IMR-90 (cell line): ENCODE measurements around the gene SMCO4. TPM values are rescaled to one million over a fixed set of nuclear protein-coding genes. Genes with fewer than 3 reads are reported as not detected.

Experiments
- ATAC-seq: fragments of 200-7000 bp; cut with Tn5 transposase; 2 replicates; pipeline ENCODE4 v1.9.1; 2020; ENCODE audit warnings: low read depth, mild to moderate bottlenecking, moderate library complexity
- BruUV-seq: library from RNA; stranded (reverse); fragments of 400-500 nt; replicated peaks from 2 replicates; lab custom pipeline; 2021; lab: Mats Ljungman, UMichigan
- CTCF ChIA-PET: fragments of 300-600 bp; formaldehyde crosslinking; extraction: SDS; loops from one replicate; lab custom pipeline; 2021; ENCODE audit warnings: antibody characterized with exemption; lab: Yijun Ruan, JAX
- POLR2A ChIA-PET: fragments of 300-600 bp; sonication (Branson Sonifier 250); formaldehyde crosslinking; loops from one replicate; lab custom pipeline; 2022; ENCODE audit warnings: antibody characterized with exemption; ENCODE audit not compliant: unreplicated experiment; lab: Charles Lee
- DNase-seq: peaks from one replicate; pipeline ENCODE4 v3.0.0; 2013
- H2AFZ ChIP-seq: replicated peaks from 2 replicates; pipeline ENCODE3; 2013; ENCODE audit warnings: low read length, mild to moderate bottlenecking; ENCODE audit not compliant: poor library complexity
- H2AK5ac ChIP-seq: 2 replicates; pipeline ENCODE4 v1.6.1; 2013; ENCODE audit warnings: low read depth, low read length, inconsistent platforms
- H2AK9ac ChIP-seq: replicated peaks from 2 replicates; pipeline ENCODE3; 2013; ENCODE audit warnings: mild to moderate bottlenecking, low read depth, low read length, moderate library complexity; ENCODE audit not compliant: poor library complexity
- H2BK120ac ChIP-seq: 2 replicates; pipeline ENCODE4 v1.6.1; 2013; ENCODE audit warnings: low read depth, low read length, inconsistent platforms
- H2BK15ac ChIP-seq: 3 replicates; pipeline ENCODE4 v1.6.1; 2013; ENCODE audit warnings: low read depth, low read length, inconsistent platforms
- H2BK20ac ChIP-seq: 2 replicates; pipeline ENCODE4 v1.6.1; 2013; ENCODE audit warnings: low read depth, mild to moderate bottlenecking, inconsistent platforms, low read length, moderate library complexity
- H2BK5ac ChIP-seq: 2 replicates; pipeline ENCODE4 v1.6.1; 2013; ENCODE audit warnings: mild to moderate bottlenecking, low read depth, low read length, inconsistent platforms; ENCODE audit not compliant: poor library complexity, severe bottlenecking
- H3K14ac ChIP-seq: replicated peaks from 2 replicates; pipeline ENCODE4 v1.6.1; 2013; ENCODE audit warnings: low read depth, low read length, inconsistent platforms
- H3K18ac ChIP-seq: 2 replicates; pipeline ENCODE4 v1.6.1; 2013; ENCODE audit warnings: low read depth, low read length, control low read depth
- H3K23ac ChIP-seq: 2 replicates; pipeline ENCODE4 v1.6.1; 2013; ENCODE audit warnings: low read depth, low read length, inconsistent platforms
- H3K27ac ChIP-seq: 2 replicates; pipeline ENCODE4 v1.5.1; 2013; ENCODE audit warnings: mild to moderate bottlenecking, control low read depth, low read length; ENCODE audit not compliant: insufficient read depth
- H3K27me3 ChIP-seq: 2 replicates; pipeline ENCODE4 v1.6.1; 2013; ENCODE audit warnings: low read length; ENCODE audit not compliant: control insufficient read depth, insufficient read depth
- H3K36me3 ChIP-seq: 2 replicates; pipeline ENCODE4 v1.6.1; 2013; ENCODE audit warnings: low read length, mixed read lengths; ENCODE audit not compliant: control insufficient read depth, insufficient read depth
- H3K4ac ChIP-seq: 2 replicates; pipeline ENCODE4 v1.6.1; 2013; ENCODE audit warnings: low read depth, low read length, inconsistent platforms
- H3K4me1 ChIP-seq: 2 replicates; pipeline ENCODE4 v1.6.1; 2013; ENCODE audit warnings: low read length, mixed read lengths; ENCODE audit not compliant: control insufficient read depth, insufficient read depth
- H3K4me2 ChIP-seq: 2 replicates; pipeline ENCODE4 v1.6.1; 2013; ENCODE audit warnings: low read depth, mild to moderate bottlenecking, control low read depth, low read length, moderate library complexity
- H3K4me3 ChIP-seq: 2 replicates; pipeline ENCODE4 v1.5.1; 2013; ENCODE audit warnings: low read depth, mild to moderate bottlenecking, control low read depth, low read length, moderate library complexity; ENCODE audit not compliant: insufficient read depth
- H3K56ac ChIP-seq: 2 replicates; pipeline ENCODE4 v1.6.1; 2013; ENCODE audit warnings: low read length, inconsistent platforms; ENCODE audit not compliant: insufficient read depth; ENCODE audit errors: extremely low read depth
- H3K79me1 ChIP-seq, 2 experiments: 2 replicates each; pipeline ENCODE4 v1.6.1; 2013; ENCODE audit warnings: low read length in 2 of 2, inconsistent platforms in 1 of 2, low read depth in 1 of 2
- H3K9ac ChIP-seq: 2 replicates; pipeline ENCODE4 v1.6.1; 2013; ENCODE audit warnings: low read depth, low read length, control low read depth
- H3K9me1 ChIP-seq: 2 replicates; pipeline ENCODE4 v1.6.1; 2013; ENCODE audit warnings: low read length, inconsistent platforms; ENCODE audit not compliant: insufficient read depth
- H3K9me3 ChIP-seq: 2 replicates; pipeline ENCODE4 v1.6.1; 2013; ENCODE audit warnings: low read length; ENCODE audit not compliant: control insufficient read depth, insufficient read depth
- H4K20me1 ChIP-seq: 2 replicates; pipeline ENCODE4 v1.6.1; 2013; ENCODE audit warnings: low read length, inconsistent platforms; ENCODE audit not compliant: insufficient read depth
- H4K5ac ChIP-seq: 2 replicates; pipeline ENCODE4 v1.6.1; 2013; ENCODE audit warnings: mild to moderate bottlenecking, low read depth, low read length, control low read depth
- H4K8ac ChIP-seq, 2 experiments: 2 replicates each; pipeline ENCODE4 v1.6.1; 2013; ENCODE audit warnings: low read depth in 2 of 2, low read length in 2 of 2, control low read depth in 1 of 2, inconsistent platforms in 1 of 2
- H4K91ac ChIP-seq: 2 replicates; pipeline ENCODE4 v1.6.1; 2013; ENCODE audit warnings: low read depth, low read length, inconsistent platforms; ENCODE audit not compliant: insufficient read depth
- BHLHE40 ChIP-seq: fragments of 150-350 bp; IDR thresholded peaks from 2 replicates; pipeline ENCODE4 v1.6.1; 2016; ENCODE audit warnings: mild to moderate bottlenecking, low read depth, low read length
- CEBPB ChIP-seq: IDR thresholded peaks from 2 replicates; pipeline ENCODE4 v1.6.1; 2012; ENCODE audit warnings: low read depth, low read length, improper control_type of control experiment
- FOS ChIP-seq: fragments of 150-350 bp; IDR thresholded peaks from 2 replicates; pipeline ENCODE4 v1.6.1; 2016; ENCODE audit warnings: low read depth, low read length
- MAFK ChIP-seq: IDR thresholded peaks from 2 replicates; pipeline ENCODE4 v1.6.1; 2012; ENCODE audit warnings: low read depth, low read length, improper control_type of control experiment
- MAZ ChIP-seq: IDR thresholded peaks from 2 replicates; pipeline ENCODE4 v1.6.1; 2012; ENCODE audit warnings: low read depth, mild to moderate bottlenecking, low read length, improper control_type of control experiment, moderate library complexity, borderline replicate concordance
- NFE2L2 ChIP-seq: fragments of 150-350 bp; IDR thresholded peaks from 2 replicates; pipeline ENCODE4 v1.6.1; 2016; ENCODE audit warnings: low read depth, mild to moderate bottlenecking, low read length
- POLR2A ChIP-seq: IDR thresholded peaks from 2 replicates; pipeline ENCODE4 v1.6.1; 2012; ENCODE audit warnings: mild to moderate bottlenecking, low read depth, low read length
- RFX5 ChIP-seq: IDR thresholded peaks from 2 replicates; pipeline ENCODE4 v1.8.0; 2012; ENCODE audit warnings: low read depth, mild to moderate bottlenecking, low read length, moderate library complexity
- SMC3 ChIP-seq: fragments of 150-350 bp; IDR thresholded peaks from 2 replicates; pipeline ENCODE4 v1.6.1; 2016; ENCODE audit warnings: low read depth, mild to moderate bottlenecking, antibody characterized with exemption, low read length, moderate library complexity
- USF2 ChIP-seq: fragments of 150-350 bp; IDR thresholded peaks from 2 replicates; pipeline ENCODE4 v1.6.1; 2017; ENCODE audit warnings: mild to moderate bottlenecking, antibody characterized with exemption, low read length, low read depth
- WGBS, 2 experiments: methylation state at CpG; one replicate each; pipeline versions ENCODE4 v1.1.5 to v1.1.7; 2013; ENCODE audit warnings: missing lambda C conversion rate in 2 of 2; ENCODE audit not compliant: insufficient read length in 1 of 2; ENCODE audit errors: extremely low coverage in 2 of 2; 5-methylcytosine and 5-hydroxymethylcytosine counted together
- dilution Hi-C: fragments of 300-500 bp; cut with HindIII; formaldehyde crosslinking; loops from one replicate; pipeline ENCODE4 v1.14.3; 2018; ENCODE audit warnings: low sequenced_read_pairs; ENCODE audit not compliant: unreplicated experiment
- in situ Hi-C: fragments of 300-500 bp; cut with MboI; formaldehyde crosslinking; loops from 3 replicates; pipeline ENCODE4 v1.14.3; 2019; ENCODE audit warnings: low sequenced_read_pairs, inconsistent platforms, mixed read lengths
- intact Hi-C: fragments of 100-400 bp; cut with micrococcal nuclease; formaldehyde crosslinking; loops from 2 replicates; pipeline ENCODE4 v1.10.0; 2022
- polyA plus RNA-seq, 3 experiments: library from polyadenylated mRNA; depleted of rRNA; stranded (reverse); fragments of >200 nt; gene quantifications; 2 replicates each; pipeline ENCODE4 v1.2.3, GENCODE V29; 2012; ENCODE audit warnings: low replicate concordance in 1 of 3
- total RNA-seq: library from RNA; depleted of rRNA; stranded (reverse); fragments of >200 nt; gene quantifications from 2 replicates; pipeline ENCODE4 v1.2.3, GENCODE V29; 2012
- TF ChIP-seq, protein P1 (sequence below): fragments of 150-350 bp; IDR thresholded peaks from 2 replicates; pipeline ENCODE4 v1.6.1; 2016; ENCODE audit warnings: low read depth, mild to moderate bottlenecking, low read length, moderate library complexity, borderline replicate concordance
- TF ChIP-seq, protein P2 (sequence below): conservative IDR thresholded peaks from 2 replicates; pipeline ENCODE4 v1.5.1; 2012; ENCODE audit warnings: mild to moderate bottlenecking, low read depth, low read length, improper control_type of control experiment

The SMCO4 gene
- total and polyA plus RNA-seq, 2 of the 4 experiments (the other 2 are of a cell fraction): 2.2 to 17.7 TPM

- Histone ChIP-seq H4K20me1 (no peaks in the 10 kb centered on the region), H3K9me3 (no peaks in the 10 kb centered on the region), H3K27ac (no peak overlapping the region), H3K9ac (no peak overlapping the region), H3K9me1 (no peaks in the 10 kb centered on the region), H3K14ac (no peak overlapping the region), H3K36me3 (no peaks in the 10 kb centered on the region), H4K5ac (no peak overlapping the region), H3K4me2 (no peak overlapping the region), H3K56ac (no peak overlapping the region), H4K91ac (no peak overlapping the region), H2BK20ac (no peak overlapping the region), H2AK5ac (no peak overlapping the region), H3K4me3 (no peak overlapping the region), H2BK5ac (no peak overlapping the region), H3K79me1 (peaks cover 0 to 3% of the 10 kb centered on the region in 2 experiments; a peak in 2 of 4 replicates), H4K8ac (no peak overlapping the region), H2BK15ac (no peak overlapping the region), H3K27me3 (no peaks in the 10 kb centered on the region), H3K4ac (no peak overlapping the region), H2AK9ac (no peak overlapping the region), H3K18ac (no peak overlapping the region), H3K23ac (no peak overlapping the region), H3K4me1 (no peaks in the 10 kb centered on the region), H2AFZ (no peak overlapping the region), H2BK120ac (no peak overlapping the region)
- POLR2A ChIA-PET: no interaction called here
- no CpG with 5 or more reads among the region's 3 CpGs for WGBS, 2 experiments
- TF ChIP-seq, protein P1, sequence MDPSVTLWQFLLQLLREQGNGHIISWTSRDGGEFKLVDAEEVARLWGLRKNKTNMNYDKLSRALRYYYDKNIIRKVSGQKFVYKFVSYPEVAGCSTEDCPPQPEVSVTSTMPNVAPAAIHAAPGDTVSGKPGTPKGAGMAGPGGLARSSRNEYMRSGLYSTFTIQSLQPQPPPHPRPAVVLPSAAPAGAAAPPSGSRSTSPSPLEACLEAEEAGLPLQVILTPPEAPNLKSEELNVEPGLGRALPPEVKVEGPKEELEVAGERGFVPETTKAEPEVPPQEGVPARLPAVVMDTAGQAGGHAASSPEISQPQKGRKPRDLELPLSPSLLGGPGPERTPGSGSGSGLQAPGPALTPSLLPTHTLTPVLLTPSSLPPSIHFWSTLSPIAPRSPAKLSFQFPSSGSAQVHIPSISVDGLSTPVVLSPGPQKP: no peak
- TF ChIP-seq USF2 (no peak), NFE2L2 (no peak), FOS (no peak), SMC3 (no peak), RFX5 (no peak), POLR2A (no peak), BHLHE40 (no peak), MAFK (no peak), CEBPB (no peak), MAZ (no peak)
- TF ChIP-seq, protein P2, sequence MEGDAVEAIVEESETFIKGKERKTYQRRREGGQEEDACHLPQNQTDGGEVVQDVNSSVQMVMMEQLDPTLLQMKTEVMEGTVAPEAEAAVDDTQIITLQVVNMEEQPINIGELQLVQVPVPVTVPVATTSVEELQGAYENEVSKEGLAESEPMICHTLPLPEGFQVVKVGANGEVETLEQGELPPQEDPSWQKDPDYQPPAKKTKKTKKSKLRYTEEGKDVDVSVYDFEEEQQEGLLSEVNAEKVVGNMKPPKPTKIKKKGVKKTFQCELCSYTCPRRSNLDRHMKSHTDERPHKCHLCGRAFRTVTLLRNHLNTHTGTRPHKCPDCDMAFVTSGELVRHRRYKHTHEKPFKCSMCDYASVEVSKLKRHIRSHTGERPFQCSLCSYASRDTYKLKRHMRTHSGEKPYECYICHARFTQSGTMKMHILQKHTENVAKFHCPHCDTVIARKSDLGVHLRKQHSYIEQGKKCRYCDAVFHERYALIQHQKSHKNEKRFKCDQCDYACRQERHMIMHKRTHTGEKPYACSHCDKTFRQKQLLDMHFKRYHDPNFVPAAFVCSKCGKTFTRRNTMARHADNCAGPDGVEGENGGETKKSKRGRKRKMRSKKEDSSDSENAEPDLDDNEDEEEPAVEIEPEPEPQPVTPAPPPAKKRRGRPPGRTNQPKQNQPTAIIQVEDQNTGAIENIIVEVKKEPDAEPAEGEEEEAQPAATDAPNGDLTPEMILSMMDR: no peak
- DNase-seq (no peak), ATAC-seq (no peak)
- no TSS peak for BruUV-seq
- intact Hi-C loops (no loop called here), in situ Hi-C loops (no loop called here), dilution Hi-C loops (no loop called here)
- CTCF ChIA-PET: no interaction called here
Observed at GRCh38 chr11:93518081-93518480, 25.1 kb downstream of the SMCO4 start.
